NCI-H82 treated with DMSO at 0.1 percent for 48 hours (cell line): Measurements from ENCODE around the gene POM121C.
"Not testable (repeated sequence)": the region's sequence is repeated elsewhere in the genome, so short reads cannot be mapped to it uniquely, and the experiment has no call there.

ENCODE experiments used
- DNase-seq: peaks from one replicate; lab custom pipeline; 2025; ENCODE audit not compliant: unreplicated experiment; lab: John Stamatoyannopoulos, UW

The POM121C gene

DNA sequence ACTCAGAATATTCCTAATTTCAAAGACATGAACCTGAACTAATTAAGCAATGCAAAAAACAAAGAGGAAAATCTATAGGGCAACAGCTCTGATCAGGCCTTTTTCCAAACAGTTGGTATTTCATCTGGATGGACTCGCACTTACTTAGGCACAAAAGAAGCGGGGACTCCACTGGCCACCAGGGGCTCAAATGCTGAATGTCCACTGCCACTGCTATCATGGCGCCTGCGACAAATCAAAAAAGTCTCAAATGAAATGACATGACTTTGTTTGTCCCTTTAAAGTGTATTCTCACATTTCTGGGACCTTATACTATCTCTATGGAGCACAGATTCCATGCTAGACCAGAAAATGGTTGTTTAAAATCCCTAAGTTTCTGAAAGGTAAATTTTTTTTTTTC is 47.1 kb downstream of the POM121C start:
- not testable (repeated sequence) for DNase-seq

DNA sequence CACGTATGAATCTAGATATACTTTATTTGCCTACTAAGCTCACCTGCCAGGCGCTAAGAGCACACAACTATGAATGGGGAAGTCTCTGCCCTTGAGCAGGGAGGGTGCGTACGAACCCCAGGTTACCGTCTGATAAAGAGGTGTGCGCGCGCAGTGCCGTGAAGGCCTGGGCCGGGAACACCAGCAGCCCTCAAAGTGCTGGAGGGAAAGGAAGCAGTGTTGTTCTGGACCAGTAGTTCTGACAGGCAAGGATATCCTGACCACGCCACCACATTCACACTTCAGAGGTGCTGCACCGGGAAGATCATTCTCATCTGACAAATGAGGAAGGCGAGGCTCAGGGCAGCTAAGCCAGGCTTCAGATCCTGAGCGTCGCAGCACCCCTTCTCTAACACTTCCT is 62.6 kb downstream of the POM121C start:
- DNase-seq, result not testable (repeated sequence)

DNA sequence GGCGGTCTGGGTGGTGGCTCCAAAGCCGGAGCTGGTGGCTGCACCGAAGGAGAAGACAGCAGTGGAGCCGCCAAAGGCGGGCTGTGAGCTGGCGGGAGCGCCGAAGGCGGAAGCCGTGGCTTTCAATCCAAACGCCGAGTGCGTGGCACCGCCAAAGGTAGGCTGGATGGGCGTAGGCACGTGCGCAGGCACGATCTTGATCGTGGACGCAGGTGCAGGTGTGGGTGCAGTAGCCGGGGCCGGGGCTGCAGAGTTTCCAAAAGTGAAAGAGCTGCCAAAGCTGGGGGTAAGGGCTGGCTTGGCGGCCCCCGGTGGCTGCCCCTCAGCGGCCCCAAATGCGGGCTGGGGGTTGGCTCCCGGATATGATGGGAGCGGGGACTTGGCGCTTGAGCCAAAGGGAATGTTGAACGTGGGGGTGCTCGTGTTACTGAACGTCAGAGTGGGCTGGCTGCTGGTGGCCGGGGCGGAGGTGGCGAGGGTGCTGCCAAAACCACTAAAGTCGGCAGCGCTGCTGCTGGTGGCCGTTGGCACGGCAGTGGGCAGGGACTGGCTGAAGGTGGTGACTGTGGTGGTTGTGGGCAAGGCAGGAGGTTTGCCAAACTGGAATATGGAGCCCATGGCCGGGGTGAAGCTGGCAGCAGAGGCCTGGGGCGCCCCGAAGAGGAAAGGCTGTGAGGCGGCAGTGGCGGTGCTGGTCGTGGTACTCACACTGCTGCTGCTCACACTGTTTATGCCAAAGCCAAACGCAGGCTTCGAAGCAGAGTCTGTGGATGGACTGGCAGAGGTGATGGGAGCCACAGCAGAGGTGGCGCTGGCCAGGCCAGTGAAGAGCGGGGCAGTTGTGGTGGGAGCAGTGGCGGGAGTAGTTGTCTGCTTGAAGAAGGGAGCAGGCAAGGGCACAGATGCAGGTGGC is 64.0 kb downstream of the POM121C start:
- DNase-seq, result not testable (repeated sequence)

DNA sequence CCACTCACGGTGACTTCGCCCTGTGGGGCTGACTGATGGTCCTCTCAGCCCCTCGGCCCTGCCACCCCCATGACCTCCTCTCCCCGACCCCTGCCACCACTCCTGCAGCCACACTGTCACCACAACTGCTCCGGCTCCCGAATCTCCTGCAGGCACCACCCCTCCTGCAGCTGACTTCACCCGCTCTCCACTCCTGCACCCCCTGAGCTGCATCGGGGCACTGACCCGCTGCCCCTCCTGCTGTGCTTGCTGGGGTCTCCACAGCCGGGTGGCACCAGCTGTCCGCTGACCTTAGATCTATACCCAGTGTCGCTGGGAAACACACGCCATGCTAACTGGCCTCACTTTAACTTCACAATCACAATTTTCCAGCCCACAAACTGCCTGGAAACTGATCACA is 65.9 kb downstream of the POM121C start:
- not testable (repeated sequence) for DNase-seq

DNA sequence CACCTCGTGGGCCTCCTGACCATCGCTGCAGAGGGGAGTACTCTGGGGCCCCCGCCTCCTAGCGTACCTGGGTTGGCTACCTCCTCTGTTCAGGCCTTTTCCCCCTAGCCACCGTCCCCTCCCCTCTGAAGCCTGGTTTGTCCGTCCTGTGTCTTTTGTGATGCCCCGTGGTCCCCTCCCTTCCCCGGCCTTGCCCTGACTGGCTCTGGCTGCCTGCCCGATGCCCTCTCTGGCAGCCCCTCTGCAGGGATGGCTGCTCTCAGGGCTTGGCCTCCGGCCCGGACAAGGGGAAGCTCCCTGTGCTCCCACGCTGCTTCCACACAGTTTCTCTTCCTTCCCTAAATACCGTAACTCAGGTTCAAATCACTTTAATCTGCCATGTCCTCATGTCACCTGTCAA is 66.4 kb downstream of the POM121C start:
- DNase-seq, result not testable (repeated sequence)

DNA sequence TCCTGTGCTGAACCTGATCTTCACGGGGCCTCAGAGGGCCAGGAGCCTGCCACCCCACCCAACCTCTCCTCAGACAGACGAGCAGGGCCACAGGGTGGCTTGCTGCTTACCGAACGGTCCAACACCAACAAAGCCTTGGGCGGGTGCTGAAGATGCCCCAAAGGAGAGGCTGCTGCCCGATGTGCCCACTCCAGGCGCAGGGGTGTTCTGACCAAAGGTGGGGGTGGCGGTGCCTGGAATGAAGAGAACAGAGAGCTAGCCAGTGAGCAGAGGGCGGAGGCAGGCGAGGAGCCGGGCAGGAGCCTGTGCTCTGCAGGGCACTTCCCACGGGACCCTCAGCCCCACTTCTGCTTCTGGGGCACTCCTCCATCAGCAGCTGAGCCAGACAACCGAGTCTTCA is 66.9 kb downstream of the POM121C start:
- not testable (repeated sequence) for DNase-seq

- not testable (repeated sequence) for DNase-seq
Observed at GRCh38 chr7:75418292-75418858, 67.7 kb downstream of the POM121C start.

- not testable (repeated sequence) for DNase-seq
Observed at GRCh38 chr7:75416787-75417186, 69.3 kb downstream of the POM121C start.

DNA sequence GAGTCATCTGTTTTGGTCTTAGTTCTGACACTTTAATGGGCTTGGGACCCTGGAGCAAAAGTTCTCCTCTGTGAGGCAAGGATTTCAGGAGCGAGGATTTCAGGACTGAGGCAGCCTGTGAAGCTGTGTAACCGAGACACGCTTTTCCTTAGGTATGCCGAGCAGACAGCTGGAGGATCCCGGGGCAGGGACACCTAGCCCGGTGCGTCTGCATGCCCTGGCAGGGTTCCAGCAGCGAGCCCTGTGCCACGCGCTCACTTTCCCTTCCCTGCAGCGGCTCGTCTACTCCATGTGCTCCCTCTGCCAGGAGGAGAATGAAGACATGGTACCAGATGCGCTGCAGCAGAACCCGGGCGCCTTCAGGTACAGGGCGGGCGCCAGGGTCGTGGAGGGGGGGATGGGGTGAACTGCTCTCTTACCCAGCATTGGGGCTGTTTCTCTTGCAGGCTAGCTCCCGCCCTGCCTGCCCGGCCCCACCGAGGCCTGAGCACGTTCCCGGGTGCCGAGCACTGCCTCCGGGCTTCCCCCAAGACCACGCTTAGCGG is 70.2 kb downstream of the POM121C start:
- DNase-seq, result not testable (repeated sequence)

DNA sequence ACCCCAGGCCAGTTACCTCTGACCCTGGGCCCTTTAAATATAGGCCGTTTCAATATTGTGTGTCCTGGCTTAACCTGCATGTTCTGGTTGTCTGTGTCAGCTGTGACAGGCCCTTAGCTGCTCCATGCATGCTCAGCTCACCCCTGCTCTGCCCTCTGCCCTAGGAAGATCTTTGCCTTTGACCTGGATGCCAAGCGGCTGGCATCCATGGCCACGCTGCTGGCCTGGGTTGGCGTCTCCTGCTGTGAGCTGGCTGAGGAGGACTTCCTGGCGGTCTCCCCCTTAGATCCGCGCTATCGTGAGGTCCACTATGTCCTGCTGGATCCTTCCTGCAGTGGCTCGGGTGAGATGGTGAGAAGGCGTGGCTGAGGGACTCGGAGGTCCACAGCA is 70.7 kb downstream of the POM121C start:
- DNase-seq, result not testable (repeated sequence)

- DNase-seq, result not testable (repeated sequence)
Observed at GRCh38 chr7:75414708-75415427, 71.2 kb downstream of the POM121C start.

GRCh38 chr7:75414204-75414603 is 71.9 kb downstream of the POM121C start:
- not testable (repeated sequence) for DNase-seq

DNA sequence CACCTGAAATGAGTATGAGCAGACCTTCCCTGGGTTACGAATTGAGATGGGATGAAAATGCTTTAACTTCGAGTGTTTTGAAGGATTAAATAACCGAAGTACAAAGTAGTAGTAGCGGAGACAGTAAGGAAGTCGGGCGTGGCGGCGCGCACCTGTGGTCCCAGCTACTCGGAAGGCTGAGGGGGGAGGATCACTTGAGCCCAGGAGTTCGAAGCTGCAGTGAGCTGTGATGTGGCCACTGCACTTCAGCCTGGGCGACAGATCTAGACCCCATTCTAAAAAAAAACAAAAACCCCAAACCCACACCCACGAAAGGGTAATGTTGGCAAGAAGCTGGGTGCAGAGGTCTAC is 75.3 kb downstream of the POM121C start:
- DNase-seq, result not testable (repeated sequence)

DNA sequence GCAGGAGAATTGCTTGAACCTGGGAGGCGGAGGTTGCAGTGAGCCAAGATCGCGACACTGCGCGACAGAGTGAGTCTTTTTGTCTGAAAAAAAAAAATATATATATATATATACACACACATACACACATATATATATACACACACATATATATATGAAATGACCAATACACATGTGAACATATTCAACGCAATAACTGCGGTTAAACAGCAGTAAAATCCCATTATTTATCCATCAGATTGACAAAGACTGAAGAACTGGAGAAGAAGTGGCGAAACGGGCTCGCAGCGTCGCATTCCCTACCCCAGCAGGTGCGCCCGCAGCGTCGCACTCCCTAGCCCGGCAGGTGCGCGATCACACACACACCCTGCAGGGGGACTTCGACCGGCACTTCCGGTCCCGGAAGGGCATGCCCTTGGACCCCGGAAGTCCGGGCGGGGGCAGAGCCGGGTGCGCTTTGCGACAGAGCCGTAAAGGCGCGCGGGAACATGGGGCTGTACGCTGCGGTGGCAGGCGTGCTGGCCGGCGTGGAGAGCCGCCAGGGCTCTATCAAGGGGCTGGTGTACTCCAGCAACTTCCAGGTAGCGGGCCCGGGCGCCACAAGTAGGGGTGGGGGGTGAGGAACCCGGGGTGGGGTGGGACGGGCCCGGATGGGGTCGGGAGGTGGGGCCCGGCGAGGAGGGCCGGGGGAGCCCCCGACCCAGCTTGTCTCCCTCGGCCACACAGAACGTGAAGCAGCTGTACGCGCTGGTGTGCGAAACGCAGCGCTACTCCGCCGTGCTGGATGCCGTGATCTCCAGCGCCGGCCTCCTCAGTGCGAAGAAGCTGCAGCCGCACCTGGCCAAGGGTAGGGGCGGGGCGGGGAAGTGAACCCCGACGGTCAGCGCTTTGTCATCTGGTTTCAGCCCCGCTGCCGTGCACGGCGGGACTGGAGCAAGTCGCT is 75.9 kb downstream of the POM121C start:
- not testable (repeated sequence) for DNase-seq

DNA sequence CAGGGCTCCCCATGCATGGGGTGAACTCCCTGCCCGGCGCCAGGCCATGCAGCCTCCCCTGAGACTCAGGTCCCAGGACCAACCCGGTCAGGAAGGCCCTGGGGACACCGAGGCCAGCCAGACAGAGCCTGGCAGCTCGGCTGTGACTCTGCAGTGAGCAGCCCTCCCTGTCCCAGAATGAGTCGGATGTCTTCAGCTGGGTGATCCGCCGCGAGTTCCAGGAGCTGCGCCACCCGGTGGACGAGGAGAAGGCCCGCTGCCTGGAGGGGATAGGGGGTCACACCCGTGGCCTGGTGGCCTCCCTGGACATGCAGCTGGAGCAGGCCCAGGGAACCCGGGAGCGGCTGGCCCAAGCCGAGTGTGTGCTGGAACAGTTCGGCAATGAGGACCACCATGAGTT is 81.4 kb downstream of the POM121C start:
- not testable (repeated sequence) for DNase-seq

DNA sequence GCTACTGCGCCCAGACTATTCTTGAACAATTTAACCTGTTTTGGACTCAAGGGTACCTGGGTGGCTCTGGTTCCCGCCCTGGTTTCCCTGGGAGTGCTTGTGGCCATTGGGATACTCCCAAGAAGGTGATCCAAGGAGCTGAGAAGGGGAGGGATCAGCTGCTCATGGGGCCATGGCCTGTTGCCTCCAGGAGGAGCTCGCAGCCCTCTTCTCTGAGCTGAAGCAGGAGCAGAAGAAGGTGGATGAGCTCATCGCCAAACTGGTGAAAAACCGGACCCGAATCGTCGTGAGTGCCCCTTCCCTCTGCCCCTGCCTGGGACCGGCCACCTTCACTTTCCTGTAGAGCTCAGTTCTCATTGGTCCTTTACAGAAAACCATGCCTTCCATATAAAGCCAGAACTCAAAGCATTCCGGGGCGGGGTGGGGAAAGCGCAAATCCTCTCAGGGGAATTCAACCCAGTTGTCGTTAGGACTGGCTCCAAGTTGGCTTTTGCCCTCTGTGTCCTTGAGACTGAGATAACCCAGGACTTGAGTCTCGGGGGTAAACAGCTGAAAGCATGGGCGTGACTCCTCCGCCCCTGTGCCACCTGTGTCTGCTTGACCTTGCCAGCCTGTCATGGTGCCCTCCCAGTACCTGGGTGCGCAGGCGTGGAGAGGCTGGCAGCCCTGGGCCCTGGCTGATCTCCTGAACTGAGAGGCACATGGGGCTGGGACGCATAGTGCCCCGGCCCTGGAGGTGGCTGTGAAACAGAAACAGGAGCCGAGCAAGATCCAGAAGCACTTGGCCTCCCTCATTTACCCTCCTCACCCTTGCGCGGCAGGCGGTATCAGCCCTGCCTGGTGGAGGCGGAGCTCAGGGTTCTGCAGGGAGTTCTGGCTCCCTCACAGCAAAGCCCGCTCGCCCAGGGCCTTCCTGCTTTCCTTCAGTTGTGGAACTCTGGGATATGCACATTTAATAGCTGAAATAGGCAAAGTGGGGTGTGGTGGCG is 82.3 kb downstream of the POM121C start:
- DNase-seq, result not testable (repeated sequence)

DNA sequence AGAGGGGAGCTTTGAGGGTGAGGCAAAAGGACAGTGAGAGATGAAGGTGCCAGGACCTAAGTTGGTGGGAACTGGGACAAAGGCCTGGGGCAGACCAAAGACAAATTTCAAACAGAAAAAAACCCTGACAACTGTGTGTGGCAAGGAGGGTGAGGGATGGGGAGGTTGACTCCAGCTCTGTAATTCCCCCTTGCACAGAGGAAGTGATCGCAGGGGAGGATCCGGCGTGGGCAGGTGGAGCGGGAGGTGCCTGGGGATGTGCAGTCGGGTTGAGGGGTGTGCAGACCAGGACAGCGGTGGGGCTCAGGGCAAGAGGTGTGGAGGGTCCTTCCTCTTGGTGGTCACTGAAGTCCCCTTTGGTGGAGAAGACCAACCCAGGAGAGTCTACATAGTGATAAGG is 85.5 kb downstream of the POM121C start:
- DNase-seq, result not testable (repeated sequence)

DNA sequence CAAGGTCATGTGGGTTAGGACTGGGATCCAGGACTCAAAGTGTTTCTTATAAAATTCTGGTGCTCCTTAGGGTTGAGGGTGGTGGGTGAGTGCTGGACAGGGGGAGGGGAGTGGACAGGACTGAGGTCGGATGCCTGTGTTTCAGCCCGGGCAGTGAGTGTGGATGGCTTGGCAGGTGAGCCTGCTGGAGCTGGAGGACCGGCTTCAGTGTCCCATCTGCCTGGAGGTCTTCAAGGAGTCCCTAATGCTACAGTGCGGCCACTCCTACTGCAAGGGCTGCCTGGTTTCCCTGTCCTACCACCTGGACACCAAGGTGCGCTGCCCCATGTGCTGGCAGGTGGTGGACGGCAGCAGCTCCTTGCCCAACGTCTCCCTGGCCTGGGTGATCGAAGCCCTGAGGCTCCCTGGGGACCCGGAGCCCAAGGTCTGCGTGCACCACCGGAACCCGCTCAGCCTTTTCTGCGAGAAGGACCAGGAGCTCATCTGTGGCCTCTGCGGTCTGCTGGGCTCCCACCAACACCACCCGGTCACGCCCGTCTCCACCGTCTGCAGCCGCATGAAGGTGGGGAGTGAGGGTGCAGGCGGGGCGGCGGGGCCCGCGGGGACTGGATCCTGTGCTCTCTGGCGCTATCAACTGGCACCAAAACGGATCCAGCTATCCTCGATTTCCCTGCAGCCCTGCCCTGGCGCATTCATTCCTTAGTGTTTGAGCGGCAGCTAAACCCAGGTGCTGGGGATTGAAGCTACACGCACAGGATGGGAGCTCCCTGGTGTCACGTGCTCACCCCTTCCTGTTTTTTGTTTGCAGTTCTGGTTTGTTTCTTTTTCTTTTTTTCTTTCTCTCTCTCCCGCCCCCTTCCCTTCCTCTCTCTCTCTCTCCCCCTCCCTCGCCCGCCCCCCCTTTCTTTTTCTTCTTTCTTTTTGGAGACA is 87.1 kb downstream of the POM121C start:
- DNase-seq, result not testable (repeated sequence)
